Stimulated activated effector memory CD8-positive, alpha-beta T cell treated with anti-CD3 and anti-CD28 coated beads, Interleukin-12 subunit alpha, Interleukin-12 subunit beta, amount 100 ng/mL, for 72 hours (primary cell): ENCODE data around the gene SRSF9.
"Not testable (repeated sequence)": the region's sequence is repeated elsewhere in the genome, so short reads cannot be mapped to it uniquely, and the experiment has no call there.

Experiments
- ATAC-seq: fragments of 150-1000 bp; cut with Tn5 transposase; 2 replicates; pipeline ENCODE4 v1.10.0; 2021
- DNase-seq, 2 donors: peaks; one replicate each; pipeline ENCODE4 v3.0.0; 2021 to 2022; ENCODE audit warnings: low spot score in 2 of 2
- H3K27ac Mint-ChIP-seq: one replicate; pipeline ENCODE4 v1.8.0; 2022; ENCODE audit warnings: mild to moderate bottlenecking, mixed read lengths
- H3K36me3 Mint-ChIP-seq: one replicate; pipeline ENCODE4 v1.8.0; 2022; ENCODE audit warnings: mild to moderate bottlenecking, mixed read lengths
- H3K4me1 Mint-ChIP-seq: one replicate; pipeline ENCODE4 v1.8.0; 2022; ENCODE audit warnings: mixed read lengths
- H3K4me3 Mint-ChIP-seq: one replicate; pipeline ENCODE4 v1.8.0; 2022; ENCODE audit warnings: mild to moderate bottlenecking, mixed read lengths
- H3K9me3 Mint-ChIP-seq: one replicate; pipeline ENCODE4 v1.8.0; 2022; ENCODE audit warnings: mixed read lengths

Gene SRSF9

GRCh38 chr12:120490325-120490724 is 20.8 kb upstream of the SRSF9 start:
- DNase-seq, result no peak
- Mint-ChIP-seq H3K27ac (peak overlapping the region; percentile 69), H3K9me3 (no peaks in the 10 kb centered on the region), H3K36me3 (no peaks in the 10 kb centered on the region), H3K4me1 (peaks cover 6% of the 10 kb centered on the region), H3K4me3 (no peak overlapping the region)
- ATAC-seq, result no peak

GRCh38 chr12:120489018-120489417 is 19.5 kb upstream of the SRSF9 start:
- DNase-seq (no peak), ATAC-seq (no peak)
- no peak overlapping the region for H3K4me3 Mint-ChIP-seq
- no peaks in the 10 kb centered on the region for H3K9me3 Mint-ChIP-seq
- no peaks in the 10 kb centered on the region for H3K36me3 Mint-ChIP-seq
- H3K4me1 Mint-ChIP-seq, result peaks cover under 1% of the 10 kb centered on the region
- no peak overlapping the region for H3K27ac Mint-ChIP-seq

- no peak overlapping the region for H3K4me3 Mint-ChIP-seq
Measured at GRCh38 chr12:120488057-120488640, 18.6 kb upstream of the SRSF9 start.

GRCh38 chr12:120487552-120487951 is 18.0 kb upstream of the SRSF9 start:
- H3K36me3 Mint-ChIP-seq, H3K9me3 Mint-ChIP-seq, H3K4me1 Mint-ChIP-seq, H3K4me3 Mint-ChIP-seq, H3K27ac Mint-ChIP-seq, ATAC-seq, DNase-seq: not testable (repeated sequence)

More at GRCh38 chr12:120488057-120488640, 18.6 kb upstream of the SRSF9 start:
- Mint-ChIP-seq H3K36me3 (no peaks in the 10 kb centered on the region), H3K27ac (no peak overlapping the region), H3K9me3 (no peaks in the 10 kb centered on the region), H3K4me1 (peaks cover 7% of the 10 kb centered on the region)
- ATAC-seq (no peak), DNase-seq (no peak)

GRCh38 chr12:120485961-120486881 is 16.7 kb upstream of the SRSF9 start:
- DNase-seq (no peak), ATAC-seq (no peak)
- Mint-ChIP-seq H3K27ac (no peak overlapping the region), H3K9me3 (no peaks in the 10 kb centered on the region), H3K4me3 (no peak overlapping the region), H3K36me3 (no peaks in the 10 kb centered on the region), H3K4me1 (peaks cover 15% of the 10 kb centered on the region)

GRCh38 chr12:120483621-120484020 is 14.1 kb upstream of the SRSF9 start:
- ATAC-seq (no peak), DNase-seq (no peak)
- H3K4me3 Mint-ChIP-seq, result no peak overlapping the region
- no peaks in the 10 kb centered on the region for H3K36me3 Mint-ChIP-seq
- H3K27ac Mint-ChIP-seq, result peak overlapping the region; percentile 4
- peaks cover 36% of the 10 kb centered on the region for H3K4me1 Mint-ChIP-seq
- H3K9me3 Mint-ChIP-seq, result no peaks in the 10 kb centered on the region

GRCh38 chr12:120481022-120481767 is 11.6 kb upstream of the SRSF9 start:
- H3K36me3 Mint-ChIP-seq, result no peaks in the 10 kb centered on the region
- peak overlapping the region; percentile 53 for H3K4me3 Mint-ChIP-seq
- peaks cover 36% of the 10 kb centered on the region for H3K4me1 Mint-ChIP-seq
- H3K9me3 Mint-ChIP-seq, result no peaks in the 10 kb centered on the region
- H3K27ac Mint-ChIP-seq, result peak overlapping the region; percentile 62
- ATAC-seq (peak; percentile 73), DNase-seq (no peak)

- Mint-ChIP-seq H3K9me3 (no peaks in the 10 kb centered on the region), H3K4me3 (peak overlapping the region; percentile 53), H3K36me3 (no peaks in the 10 kb centered on the region), H3K4me1 (peaks cover 36% of the 10 kb centered on the region), H3K27ac (peak overlapping the region; percentile 62)
- no peak for DNase-seq
- ATAC-seq, result no peak
Measured at GRCh38 chr12:120480211-120480610, 10.7 kb upstream of the SRSF9 start.

- no peak for ATAC-seq
Measured at GRCh38 chr12:120479458-120479857, 9.9 kb upstream of the SRSF9 start.

GRCh38 chr12:120475643-120476042 is 6.1 kb upstream of the SRSF9 start:
- Mint-ChIP-seq H3K4me1 (peaks cover 33% of the 10 kb centered on the region), H3K9me3 (no peaks in the 10 kb centered on the region), H3K27ac (no peak overlapping the region), H3K36me3 (no peaks in the 10 kb centered on the region), H3K4me3 (no peak overlapping the region)
- ATAC-seq (no peak), DNase-seq (no peak)

More at GRCh38 chr12:120479458-120479857, 9.9 kb upstream of the SRSF9 start:
- Mint-ChIP-seq H3K4me1 (peaks cover 42% of the 10 kb centered on the region), H3K27ac (peak overlapping the region; percentile 62), H3K36me3 (no peaks in the 10 kb centered on the region), H3K9me3 (no peaks in the 10 kb centered on the region), H3K4me3 (no peak overlapping the region)
- DNase-seq, result no peak

- H3K9me3 Mint-ChIP-seq, result no peaks in the 10 kb centered on the region
- peaks cover 33% of the 10 kb centered on the region for H3K4me1 Mint-ChIP-seq
- no peak overlapping the region for H3K4me3 Mint-ChIP-seq
- DNase-seq (no peak), ATAC-seq (no peak)
- H3K27ac Mint-ChIP-seq, result peak overlapping the region; percentile 15
- H3K36me3 Mint-ChIP-seq, result peaks cover 3% of the 10 kb centered on the region
Measured at GRCh38 chr12:120474616-120474960, 5.0 kb upstream of the SRSF9 start.

- Mint-ChIP-seq H3K4me3 (no peak overlapping the region), H3K36me3 (peaks cover 8% of the 10 kb centered on the region), H3K9me3 (no peaks in the 10 kb centered on the region), H3K4me1 (peaks cover 30% of the 10 kb centered on the region), H3K27ac (peak overlapping the region; percentile 15)
- ATAC-seq, result no peak
- no peak for DNase-seq
Measured at GRCh38 chr12:120473807-120474615, 4.5 kb upstream of the SRSF9 start.

- H3K9me3 Mint-ChIP-seq, result no peaks in the 10 kb centered on the region
- H3K36me3 Mint-ChIP-seq, result peaks cover 23% of the 10 kb centered on the region
- no peak for ATAC-seq
- peaks cover 40% of the 10 kb centered on the region for H3K4me1 Mint-ChIP-seq
- H3K27ac Mint-ChIP-seq, result no peak overlapping the region
- no peak for DNase-seq
- H3K4me3 Mint-ChIP-seq, result no peak overlapping the region
Measured at GRCh38 chr12:120472521-120472920, 3.0 kb upstream of the SRSF9 start.

- ATAC-seq (peak; percentile 49), DNase-seq (no peak)
- H3K27ac Mint-ChIP-seq, result peak overlapping the region; percentile 93
- peak overlapping the region; percentile 86 for H3K4me3 Mint-ChIP-seq
- H3K36me3 Mint-ChIP-seq, result peaks cover 46% of the 10 kb centered on the region
- no peaks in the 10 kb centered on the region for H3K9me3 Mint-ChIP-seq
- H3K4me1 Mint-ChIP-seq, result peaks cover 60% of the 10 kb centered on the region
Measured at GRCh38 chr12:120470150-120470784, 719 bp upstream of the SRSF9 start.
